Measurements from ENCODE around the gene LEUTX.
"Not testable (repeated sequence)": the region's sequence is repeated elsewhere in the genome, so short reads cannot be mapped to it uniquely, and the experiment has no call there.

The LEUTX gene

GRCh38 chr19:39778763-39779162, at the start of gene LEUTX:
Gene LEUTX (plus strand): TSS chr19:39778854. CDS start chr19:39778921, 67 bp downstream.
- DNase-seq, result no peak

- DNase-seq, result no peak
Measured at GRCh38 chr19:39729594-39729993, 49.1 kb upstream of the LEUTX start.

- DNase-seq, result no peak
Measured at GRCh38 chr19:39731685-39732084, 47.0 kb upstream of the LEUTX start.

- no peak for DNase-seq
Measured at GRCh38 chr19:39733841-39734240, 44.8 kb upstream of the LEUTX start.

- no peak for DNase-seq
Measured at GRCh38 chr19:39735688-39736087, 43.0 kb upstream of the LEUTX start.

- no peak for DNase-seq
Measured at GRCh38 chr19:39736088-39736487, 42.6 kb upstream of the LEUTX start.

- no peak for DNase-seq
Measured at GRCh38 chr19:39737351-39737750, 41.3 kb upstream of the LEUTX start.

GRCh38 chr19:39737891-39738290, 40.8 kb upstream of the LEUTX start, which contains the start of gene CLC:
Gene CLC (minus strand): TSS chr19:39738029. CDS start chr19:39737952, 77 bp downstream.
- no peak for DNase-seq

GRCh38 chr19:39738814-39739213, 39.8 kb upstream of the LEUTX start:
- no peak for DNase-seq

GRCh38 chr19:39740395-39740794, 38.3 kb upstream of the LEUTX start:
- DNase-seq, result no peak

GRCh38 chr19:39745643-39746042, 33.0 kb upstream of the LEUTX start:
- no peak for DNase-seq

- DNase-seq, result no peak
Measured at GRCh38 chr19:39746836-39747529, 31.7 kb upstream of the LEUTX start.

- no peak for DNase-seq
Measured at GRCh38 chr19:39749981-39750380, 28.7 kb upstream of the LEUTX start.

- DNase-seq, result no peak
Measured at GRCh38 chr19:39752390-39752789, 26.3 kb upstream of the LEUTX start.

GRCh38 chr19:39752795-39753194, 25.9 kb upstream of the LEUTX start:
- no peak for DNase-seq

- no peak for DNase-seq
Measured at GRCh38 chr19:39754544-39754943, 24.1 kb upstream of the LEUTX start.

- no peak for DNase-seq
Measured at GRCh38 chr19:39754971-39755370, 23.7 kb upstream of the LEUTX start.

GRCh38 chr19:39759457-39760184, 19.0 kb upstream of the LEUTX start:
- DNase-seq, result no peak

GRCh38 chr19:39761851-39762250, 16.8 kb upstream of the LEUTX start:
- DNase-seq, result not testable (repeated sequence)

GRCh38 chr19:39765091-39766076, 13.3 kb upstream of the LEUTX start:
- DNase-seq, result no peak

- no peak for DNase-seq
Measured at GRCh38 chr19:39768334-39768733, 10.3 kb upstream of the LEUTX start.

- no peak for DNase-seq
Measured at GRCh38 chr19:39768786-39769185, 9.9 kb upstream of the LEUTX start.

GRCh38 chr19:39780894-39781293, 2.2 kb downstream of the LEUTX start:
- no peak for DNase-seq
